Transverse colon (tissue), 4 donors: ENCODE results near the gene BSPH1. TPM values are rescaled to one million over a fixed set of nuclear protein-coding genes. Genes with fewer than 3 reads are reported as not detected.

Source experiments
- DNase-seq: peaks from one replicate; pipeline ENCODE4 v3.0.0-alpha.2; 2019
- H3K27ac ChIP-seq, 4 donors: fragments of 200-600 bp; sonication (generic); 2 replicates each; pipeline ENCODE4 v1.5.1; 2016 to 2018; ENCODE audit warnings: inconsistent platforms in 4 of 4
- H3K27me3 ChIP-seq: fragments of 200-600 bp; sonication (generic); 2 replicates; pipeline ENCODE4 v1.5.1; 2017; ENCODE audit warnings: inconsistent platforms
- H3K36me3 ChIP-seq, 4 donors: fragments of 200-600 bp; sonication (generic); 2 replicates each; pipeline ENCODE4 v1.5.1; 2017 to 2019; ENCODE audit warnings: inconsistent platforms in 4 of 4
- H3K4me1 ChIP-seq, 4 donors: fragments of 200-600 bp; sonication (generic); 2 replicates each; pipeline ENCODE4 v1.5.1; 2017 to 2020; ENCODE audit warnings: inconsistent platforms in 4 of 4
- H3K4me3 ChIP-seq, 4 donors: fragments of 200-600 bp; sonication (generic); 1 replicate in 1 of 4; 2 replicates in 3 of 4; pipeline versions ENCODE4 v1.5.1 to v1.6.1; 2017 to 2019; ENCODE audit warnings: inconsistent platforms in 4 of 4
- H3K9me3 ChIP-seq, 2 donors: fragments of 200-600 bp; sonication (generic); 2 replicates each; pipeline ENCODE4 v1.5.1; 2017 to 2019; ENCODE audit warnings: inconsistent platforms in 2 of 2
- CTCF ChIP-seq, 5 experiments: fragments of 200-600 bp in 3 of 5; fragments of 450-650 bp in 2 of 5; sonication (generic) in 3 of 5; IDR thresholded peaks; 1 replicate in 2 of 5; 2 replicates in 3 of 5; pipeline ENCODE4 v1.5.1; 2016 to 2017; ENCODE audit warnings: antibody characterized with exemption in 5 of 5, inconsistent platforms in 3 of 5, mild to moderate bottlenecking in 2 of 5, moderate library complexity in 1 of 5
- EP300 ChIP-seq: sonication (generic); formaldehyde crosslinking; IDR thresholded peaks from one replicate; pipeline ENCODE4 v1.6.1; 2017; ENCODE audit warnings: antibody characterized with exemption, low read depth
- POLR2A ChIP-seq: fragments of 450-650 bp; IDR thresholded peaks from one replicate; pipeline ENCODE4 v1.6.1; 2016; ENCODE audit warnings: antibody characterized with exemption, mild to moderate bottlenecking, moderate library complexity
- POLR2AphosphoS5 ChIP-seq, 3 donors: sonication (generic); formaldehyde crosslinking; IDR thresholded peaks; one replicate each; pipeline ENCODE4 v1.6.1; 2016; ENCODE audit warnings: antibody characterized with exemption in 3 of 3
- WGBS, 2 donors: methylation state at CpG; one replicate each; pipeline ENCODE4 v1.1.5; 2018; ENCODE audit warnings: low coverage in 1 of 2; 5-methylcytosine and 5-hydroxymethylcytosine counted together
- in situ Hi-C, 4 donors: fragments of 200-750 bp; cut with MboI; loops; one replicate each; pipeline versions ENCODE4 v1.15.0 to v1.15.1; 2017; ENCODE audit warnings: low sequenced_read_pairs in 3 of 4, low pct_ligation_motif_present in 1 of 4, low pct_unique_long_range_greater_than_20kb in 1 of 4
- intact Hi-C: fragments of 100-400 bp; cut with DNase I; formaldehyde crosslinking; loops from one replicate; pipeline ENCODE4 v1.15.1; 2023; ENCODE audit warnings: low total_unique reads
- total RNA-seq, 4 donors: library from RNA; depleted of rRNA; stranded (reverse); fragments of >200 nt; gene quantifications; one replicate each; pipeline ENCODE4 v1.1.0, GENCODE V29; 2016

The BSPH1 gene
- total RNA-seq, result not detected

DNA sequence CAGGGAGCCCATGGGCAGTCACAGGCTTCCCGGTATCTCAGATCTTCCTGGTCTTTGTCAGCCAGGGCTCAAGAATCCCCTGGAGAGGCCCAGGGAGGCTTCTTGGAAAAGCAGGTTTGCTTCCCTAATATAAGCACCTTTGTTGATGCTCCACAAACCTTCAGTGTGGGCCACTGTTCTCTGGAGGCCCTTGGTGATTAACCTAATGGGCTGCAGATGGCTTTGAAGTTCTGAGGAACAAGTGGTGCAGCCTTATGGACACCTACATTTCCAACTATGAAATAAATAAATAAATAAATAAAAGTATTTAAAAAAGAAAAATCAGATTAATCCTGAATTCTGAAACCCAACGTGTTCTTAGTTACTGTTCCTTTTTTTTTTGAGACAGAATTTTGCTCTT lies at the start of gene BSPH1:
Gene BSPH1 (minus strand): TSS at position 101 of the 400 bp plus-strand sequence. CDS start 89 bp downstream, at position 12.
- Histone ChIP-seq H3K36me3 (no peaks in the 10 kb centered on the region), H3K4me3 (no peak within 1 kb of the TSS), H3K27ac (no peak within 1 kb of the TSS), H3K27me3 (peaks cover 22% of the 10 kb centered on the region), H3K9me3 (no peaks in the 10 kb centered on the region), H3K4me1 (no peaks in the 10 kb centered on the region)
- intact Hi-C loops (no loop called here), in situ Hi-C loops (no loop called here)
- no peak for TF ChIP-seq CTCF (IDR thresholded peaks at IDR 0.05)
- no peak for TF ChIP-seq POLR2A
- no peak for TF ChIP-seq POLR2AphosphoS5 (IDR thresholded peaks at IDR 0.05)
- no peak for TF ChIP-seq EP300
- 63 to 65% methylated on average over 1 to 2 of the region's 2 CpGs for whole genome bisulfite sequencing, 2 donors
- no peak for DNase-seq

- no peaks in the 10 kb centered on the region for H3K4me1 ChIP-seq
- no peak overlapping the region for H3K27ac ChIP-seq
- H3K36me3 ChIP-seq, result no peaks in the 10 kb centered on the region
- TF ChIP-seq POLR2A (no peak), EP300 (no peak), POLR2AphosphoS5 (IDR thresholded peaks at IDR 0.05) (no peak), CTCF (IDR thresholded peaks at IDR 0.05) (no peak)
- no peak for DNase-seq
- H3K4me3 ChIP-seq, result no peak overlapping the region
- peaks cover 5% of the 10 kb centered on the region in 2 donors for H3K9me3 ChIP-seq
- 90 to 93% methylated on average over 2 of the region's 2 CpGs for WGBS, 2 donors
- in situ Hi-C loops (no loop called here), intact Hi-C loops (no loop called here)
- peaks cover 5% of the 10 kb centered on the region for H3K27me3 ChIP-seq
Observed at GRCh38 chr19:48036765-48037164, 44.8 kb upstream of the BSPH1 start.

GRCh38 chr19:48033604-48034003 lies 41.6 kb upstream of the BSPH1 start:
- Histone ChIP-seq H3K27me3 (peaks cover 6% of the 10 kb centered on the region), H3K27ac (no peak overlapping the region), H3K36me3 (no peaks in the 10 kb centered on the region), H3K4me1 (no peaks in the 10 kb centered on the region), H3K9me3 (peaks cover 5% of the 10 kb centered on the region in 2 donors), H3K4me3 (no peak overlapping the region)
- DNase-seq, result no peak
- intact Hi-C loops, result no loop called here
- TF ChIP-seq POLR2A (no peak), POLR2AphosphoS5 (IDR thresholded peaks at IDR 0.05) (no peak), EP300 (no peak), CTCF (IDR thresholded peaks at IDR 0.05) (no peak)
- in situ Hi-C loops, result no loop called here
- WGBS, 2 donors, result 61 to 88% methylated on average over 3 to 5 of the region's 5 CpGs

GRCh38 chr19:48030073-48030472 lies 38.1 kb upstream of the BSPH1 start:
- in situ Hi-C loops (no loop called here), intact Hi-C loops (no loop called here)
- no peak overlapping the region for H3K27ac ChIP-seq
- TF ChIP-seq POLR2A, result no peak
- no peak for TF ChIP-seq EP300
- TF ChIP-seq POLR2AphosphoS5 (IDR thresholded peaks at IDR 0.05), result no peak
- no peak for TF ChIP-seq CTCF (IDR thresholded peaks at IDR 0.05)
- H3K4me3 ChIP-seq, result no peak overlapping the region
- no peaks in the 10 kb centered on the region for H3K4me1 ChIP-seq
- no peak for DNase-seq
- WGBS, 2 donors, result 74 to 76% methylated on average over 3 to 10 of the region's 10 CpGs
- no peaks in the 10 kb centered on the region for H3K9me3 ChIP-seq
- H3K36me3 ChIP-seq, result no peaks in the 10 kb centered on the region
- H3K27me3 ChIP-seq, result peaks cover 6% of the 10 kb centered on the region
